G401.6 (cell line): Measurements from ENCODE around the gene ERF.

Source experiments
- FAIRE-seq: peaks from 2 replicates; lab custom pipeline; 2012; peaks lifted over from hg19 to GRCh38; lab: Jason Lieb, UNC

Gene ERF

DNA sequence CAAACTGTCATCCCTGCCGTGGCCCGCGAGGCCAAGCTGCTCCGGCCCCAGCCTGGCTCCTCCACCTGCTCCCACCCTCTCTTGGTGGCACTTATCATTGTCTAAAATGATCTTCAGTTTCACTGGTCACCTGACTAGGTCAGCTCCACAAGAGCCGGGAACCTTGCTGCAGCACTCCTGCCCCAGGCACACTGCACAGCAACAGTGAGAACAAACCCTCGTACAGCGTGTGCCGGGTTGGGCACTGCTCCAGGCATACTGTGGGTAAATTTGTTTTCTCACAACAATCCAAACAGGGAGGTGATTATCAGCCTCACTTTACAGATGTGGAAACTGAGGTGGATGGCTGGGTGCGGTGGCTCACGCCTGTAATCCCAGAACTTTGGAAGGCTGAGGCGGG, 46.3 kb downstream of the ERF start:
- no peak for FAIRE-seq

DNA sequence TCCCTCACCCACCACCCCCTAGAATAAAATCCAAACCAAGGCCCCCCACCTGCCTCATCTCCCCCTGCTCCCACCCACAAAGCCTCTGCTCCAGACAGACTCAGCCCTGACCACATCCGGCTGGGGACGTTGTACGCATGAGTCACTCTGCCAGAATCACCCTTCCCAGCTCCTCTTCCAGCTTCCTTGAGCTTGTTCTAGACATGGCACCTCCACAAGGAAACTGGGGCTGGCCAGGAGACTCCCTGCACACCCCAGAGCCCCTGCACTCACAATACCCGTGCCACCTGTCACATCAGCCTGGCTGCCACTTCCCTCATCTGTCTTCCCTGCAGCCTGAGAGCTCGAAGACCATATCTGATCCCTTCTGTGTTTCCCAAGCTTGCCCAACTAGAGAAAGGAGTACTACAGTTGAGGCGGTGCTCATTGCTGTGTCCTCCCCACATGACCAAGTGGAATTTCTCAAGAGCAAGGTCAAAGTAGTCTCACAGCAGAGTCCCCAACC, 47.1 kb downstream of the ERF start:
- FAIRE-seq = no peak

DNA sequence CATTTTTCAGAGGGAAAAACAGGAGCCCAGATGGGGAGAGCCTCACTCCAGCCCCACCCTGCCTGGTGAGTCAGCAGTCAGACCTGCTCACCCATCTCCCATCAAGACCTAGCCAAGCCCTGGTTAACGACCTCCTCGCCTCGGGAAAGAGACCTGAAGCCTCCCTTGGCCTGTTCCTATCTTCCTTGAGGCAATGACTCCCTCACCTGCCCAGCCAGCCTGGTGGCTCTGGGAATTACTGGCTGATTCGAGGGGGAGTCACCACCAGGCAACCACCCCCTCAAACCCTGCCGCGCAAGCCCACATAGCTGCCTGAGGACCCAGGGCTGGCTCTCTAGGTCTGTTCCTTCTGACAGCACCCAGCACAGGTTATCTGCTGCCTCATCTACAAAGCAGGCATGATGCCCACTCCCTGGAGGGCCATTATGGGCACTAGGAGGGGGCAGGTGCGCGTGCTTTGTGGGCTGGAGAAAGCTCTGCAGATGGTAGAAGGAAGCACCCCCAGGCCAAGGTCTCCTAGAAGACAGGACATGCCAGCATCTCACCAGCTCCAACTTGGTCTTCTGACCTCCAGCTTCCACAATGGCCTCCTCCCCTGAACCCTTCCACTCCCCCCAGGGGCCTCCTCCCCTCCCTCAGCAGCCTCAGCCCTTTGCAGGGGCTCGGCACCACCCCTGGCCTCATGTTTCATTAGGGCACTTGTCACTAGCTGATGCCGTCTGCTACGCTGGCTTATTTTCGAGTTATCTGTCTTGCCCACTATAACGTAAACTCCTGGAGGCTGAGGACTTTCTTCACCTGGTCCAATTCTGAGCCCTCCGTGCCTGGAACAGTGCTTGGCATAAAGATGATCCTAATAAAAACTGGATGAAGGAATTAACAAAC, 47.8 kb downstream of the ERF start:
- no peak for FAIRE-seq

DNA sequence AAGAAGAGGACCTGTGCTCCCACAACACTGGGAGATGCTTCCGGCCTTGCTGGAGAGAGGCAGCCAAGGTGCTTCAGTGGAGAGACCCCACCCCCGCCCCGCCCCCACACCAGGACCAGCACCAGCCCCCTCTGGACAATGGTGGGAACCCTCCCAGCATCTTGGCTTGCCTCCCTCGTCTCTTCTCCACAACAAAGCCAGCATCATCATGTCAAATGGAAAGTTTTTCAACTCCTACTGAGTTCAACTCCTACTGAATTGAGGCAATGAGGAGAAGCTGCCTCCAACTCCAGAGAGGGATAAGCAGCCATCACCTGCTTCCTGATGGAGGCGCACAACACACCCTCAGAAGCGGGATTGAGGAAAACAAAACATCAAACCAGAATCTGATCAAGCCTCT, 50.3 kb downstream of the ERF start:
- FAIRE-seq = no peak

DNA sequence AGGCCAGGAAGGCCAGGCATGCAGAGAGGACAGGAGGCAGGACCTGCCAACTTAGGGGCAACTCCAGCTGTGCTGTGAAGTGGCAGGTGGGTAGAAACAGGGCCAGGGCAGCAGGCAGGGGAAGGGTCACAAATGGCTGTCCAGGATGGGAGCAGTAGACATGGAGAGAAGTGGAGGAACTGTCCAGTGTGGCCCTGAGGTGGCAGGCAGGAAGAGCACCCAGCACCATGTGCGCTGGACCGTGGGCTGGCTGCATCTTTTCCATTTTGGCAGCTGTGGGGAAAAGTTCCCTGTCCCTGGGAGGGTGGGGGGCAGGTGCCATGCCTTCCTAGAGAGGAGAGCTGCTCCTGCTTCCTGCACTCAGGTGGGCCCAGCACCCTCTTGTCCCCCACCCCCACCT, 51.2 kb downstream of the ERF start:
- FAIRE-seq = no peak

DNA sequence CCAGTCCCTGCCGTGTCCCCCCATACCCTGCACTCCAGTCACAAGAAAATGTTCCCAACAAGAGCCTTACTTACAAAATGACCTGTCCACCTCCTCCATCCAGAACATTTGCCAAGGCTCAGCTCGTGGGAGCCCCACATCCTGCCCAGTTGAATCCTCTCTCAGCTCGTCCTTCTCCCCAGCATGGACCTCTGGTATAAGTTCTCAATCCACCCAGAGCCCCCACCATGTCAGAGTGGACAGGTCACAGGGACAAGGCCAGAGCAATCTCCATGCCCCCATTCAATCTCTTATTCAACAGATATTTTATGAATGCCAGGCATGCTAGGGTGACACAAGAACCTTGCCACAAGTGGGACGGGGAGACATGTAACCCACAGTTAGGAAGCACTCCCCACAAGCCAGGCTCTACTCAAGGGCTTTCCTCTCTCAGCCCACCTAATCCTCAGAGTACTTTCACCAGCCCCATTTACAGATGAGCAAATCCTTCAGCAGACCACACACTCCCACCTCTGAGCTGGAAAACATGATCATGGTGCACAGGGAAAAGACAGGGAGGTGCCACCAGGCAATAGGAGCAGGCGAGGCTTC, 52.5 kb downstream of the ERF start:
- FAIRE-seq = no peak

DNA sequence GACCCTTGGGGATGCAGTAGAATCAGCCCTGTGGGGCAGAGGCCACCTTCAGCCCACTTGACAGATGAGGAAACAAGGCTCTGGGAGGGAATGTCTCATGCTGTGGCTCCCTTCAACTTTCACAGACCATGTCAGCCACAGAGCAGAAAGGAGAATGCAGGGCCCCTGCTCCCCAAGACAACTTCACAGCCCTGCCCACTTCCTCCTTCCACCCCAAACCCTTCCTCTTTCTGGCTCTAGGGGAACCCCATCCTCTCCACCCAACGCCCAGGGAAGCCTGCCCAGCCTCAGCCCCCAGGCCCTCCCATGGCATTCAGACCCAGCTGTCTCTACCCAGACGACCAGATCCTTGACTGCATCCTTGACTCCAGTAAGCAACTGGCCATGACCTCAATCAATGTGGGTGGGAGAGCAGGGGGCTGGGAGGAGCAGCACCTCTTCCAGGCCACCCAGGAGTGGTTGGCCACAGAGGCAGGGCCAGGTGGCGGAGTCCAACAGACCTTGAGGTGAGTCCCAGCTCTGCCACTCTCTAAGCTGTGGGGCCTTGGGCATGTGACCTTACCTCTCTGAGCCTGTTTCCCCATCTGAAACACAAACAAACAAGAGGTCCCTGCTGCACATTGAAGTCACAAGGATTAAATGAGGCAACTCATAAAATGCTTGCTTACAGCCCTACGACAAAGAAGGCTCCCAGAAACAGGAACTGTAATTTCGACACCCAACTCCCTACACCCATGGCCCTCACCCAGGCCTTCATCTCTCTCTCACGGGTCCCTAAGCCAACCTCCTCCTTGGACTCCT, 53.2 kb downstream of the ERF start:
- FAIRE-seq = no peak

DNA sequence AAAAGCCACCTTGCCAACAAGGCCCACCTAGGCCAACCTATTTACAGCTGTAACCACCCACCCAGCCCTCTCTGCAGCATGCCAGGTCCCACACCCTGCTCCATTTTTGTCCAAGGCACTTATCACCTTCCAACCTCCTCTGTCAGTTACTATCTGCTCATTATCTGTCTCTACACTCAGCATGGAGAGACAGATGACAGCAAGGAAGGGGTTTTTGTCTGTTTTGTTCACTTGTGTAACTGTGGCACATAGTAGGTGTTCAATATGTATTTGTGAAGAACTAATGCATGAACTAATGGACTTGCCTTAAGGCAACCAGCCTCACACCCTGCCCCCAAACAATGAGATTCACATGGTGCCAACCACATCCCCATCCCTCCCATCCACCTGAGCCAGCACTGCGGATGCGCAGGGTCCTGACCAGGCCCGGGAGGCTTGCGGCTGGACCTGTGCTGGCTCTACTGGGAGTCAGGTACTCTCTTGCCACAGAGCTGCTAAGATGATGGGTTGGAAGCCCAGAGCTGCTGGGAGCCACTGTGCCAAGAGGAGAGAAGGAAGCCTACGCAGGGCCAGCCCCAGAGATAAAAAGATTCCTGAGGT, 54.7 kb downstream of the ERF start:
- no peak for FAIRE-seq

DNA sequence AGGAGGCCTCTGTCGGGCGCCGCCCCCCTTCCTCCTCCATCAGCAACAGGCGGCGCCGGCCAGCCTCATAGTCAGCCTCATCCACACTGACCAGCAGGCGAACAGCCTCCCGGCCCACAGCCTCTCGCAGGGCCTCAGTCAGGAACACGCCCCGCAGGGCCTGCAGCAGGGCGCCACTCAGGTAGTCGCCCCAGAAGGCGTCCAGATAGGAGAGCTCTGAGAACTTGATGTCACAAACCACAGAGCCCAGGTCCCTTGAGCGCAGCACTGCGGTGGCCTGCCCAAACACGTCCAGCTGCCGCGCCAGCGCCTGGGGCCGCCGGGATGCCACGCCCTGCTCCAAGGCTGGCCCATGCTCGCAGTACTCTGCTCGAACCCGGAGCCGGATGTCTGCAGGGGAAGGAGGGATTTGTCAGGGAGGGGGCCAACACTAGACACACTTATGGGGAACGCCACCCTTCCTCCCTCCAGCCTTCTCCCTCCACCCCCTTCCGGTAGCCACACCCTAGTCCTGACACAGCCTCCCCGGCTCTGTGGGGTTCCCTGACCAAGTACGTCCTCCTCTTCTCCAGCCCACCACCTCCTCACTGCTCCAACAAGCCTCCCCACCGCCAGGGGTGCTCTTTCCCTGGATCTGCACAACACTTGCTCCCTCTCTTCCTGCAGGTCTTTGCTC, 55.4 kb downstream of the ERF start:
- FAIRE-seq = no peak

DNA sequence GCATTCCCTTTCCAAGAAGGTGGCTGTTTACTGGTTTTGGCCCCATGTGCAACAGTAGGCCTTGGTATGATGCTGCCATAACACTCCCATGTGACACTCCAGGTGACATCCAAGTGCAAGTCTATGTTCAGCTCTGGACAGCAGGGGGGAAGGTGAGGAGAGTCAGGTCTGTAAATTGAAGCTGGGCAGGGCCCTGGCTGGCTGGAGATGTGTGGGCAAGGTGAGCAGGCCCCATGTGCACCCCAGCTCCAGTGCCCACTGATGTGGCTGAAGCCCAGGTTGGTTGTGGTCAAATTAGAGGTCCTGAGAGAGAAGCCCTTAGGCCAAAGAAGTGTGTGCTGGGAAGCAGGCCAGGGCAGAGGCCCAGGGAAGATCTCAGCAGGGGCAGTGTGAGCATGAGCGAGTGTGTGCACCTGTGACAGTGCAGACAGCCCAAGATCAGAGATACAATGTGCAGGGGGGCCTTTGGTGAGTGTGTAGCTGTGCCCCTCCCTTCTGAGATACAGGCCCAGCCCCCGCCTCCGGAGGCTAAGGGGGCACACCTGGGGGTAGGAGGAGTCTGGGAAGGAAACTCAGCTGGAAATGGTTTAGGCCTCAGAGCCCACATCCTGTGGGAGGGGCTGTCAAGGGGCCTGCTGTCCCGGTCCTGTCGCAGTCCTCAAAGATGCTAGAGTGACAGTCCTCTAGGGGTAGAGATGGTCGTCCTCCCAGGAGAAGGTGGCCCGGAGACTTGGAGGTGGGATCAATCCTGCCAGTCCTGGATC, 56.1 kb downstream of the ERF start:
- FAIRE-seq = no peak
